Loucy (cell line): ENCODE results near the gene MPP4.
"Not testable (repeated sequence)": the region's sequence is repeated elsewhere in the genome, so short reads cannot be mapped to it uniquely, and the experiment has no call there.

Experiments used
- H2AFZ ChIP-seq: fragments of 200-600 bp; sonication (generic); 2 replicates; pipeline ENCODE4 v1.6.0; 2016; ENCODE audit warnings: antibody characterized with exemption, mild to moderate bottlenecking, low read length, moderate library complexity
- H3F3A ChIP-seq: fragments of 200-600 bp; 2 replicates; pipeline ENCODE4 v1.6.0; 2016; ENCODE audit warnings: antibody characterized with exemption, low read depth, mild to moderate bottlenecking
- H3K27me3 ChIP-seq: fragments of 200-600 bp; sonication (generic); 2 replicates; pipeline ENCODE4 v1.6.1; 2014; ENCODE audit warnings: low read length, mild to moderate bottlenecking; ENCODE audit not compliant: insufficient read depth, poor library complexity, severe bottlenecking
- H3K36me3 ChIP-seq: fragments of 200-600 bp; sonication (generic); 2 replicates; pipeline ENCODE4 v1.6.1; 2016; ENCODE audit warnings: low read length; ENCODE audit not compliant: insufficient read depth
- H3K4me1 ChIP-seq: fragments of 200-600 bp; sonication (generic); 2 replicates; pipeline ENCODE4 v1.5.1; 2014; ENCODE audit warnings: low read length, mild to moderate bottlenecking; ENCODE audit not compliant: insufficient read depth, poor library complexity, severe bottlenecking
- H3K4me2 ChIP-seq: fragments of 200-600 bp; sonication (generic); 2 replicates; pipeline ENCODE4 v1.6.0; 2014; ENCODE audit warnings: antibody characterized with exemption, low read length, low read depth, mild to moderate bottlenecking; ENCODE audit not compliant: poor library complexity, severe bottlenecking
- H3K4me3 ChIP-seq: fragments of 200-600 bp; sonication (generic); 2 replicates; pipeline ENCODE4 v1.5.1; 2014; ENCODE audit warnings: low read length, mild to moderate bottlenecking, mixed read lengths; ENCODE audit not compliant: poor library complexity, severe bottlenecking
- H3K79me2 ChIP-seq: fragments of 200-600 bp; sonication (generic); 2 replicates; pipeline ENCODE4 v1.6.1; 2014; ENCODE audit warnings: low read length; ENCODE audit not compliant: insufficient read depth
- H3K9ac ChIP-seq: fragments of 200-600 bp; sonication (generic); 2 replicates; pipeline ENCODE4 v1.6.0; 2014; ENCODE audit warnings: mild to moderate bottlenecking, low read depth, low read length, moderate library complexity; ENCODE audit not compliant: poor library complexity, severe bottlenecking
- H3K9me2 ChIP-seq: fragments of 200-600 bp; sonication (generic); replicated peaks from 2 replicates; pipeline ENCODE4 v1.6.1; 2016; ENCODE audit warnings: low read depth, low read length, mixed read lengths
- H3K9me3 ChIP-seq: fragments of 200-600 bp; sonication (generic); 2 replicates; pipeline ENCODE4 v1.6.1; 2014; ENCODE audit warnings: mild to moderate bottlenecking, antibody characterized with exemption, low read length, low read depth; ENCODE audit not compliant: insufficient read depth
- H4K20me1 ChIP-seq: fragments of 200-600 bp; sonication (generic); 2 replicates; pipeline ENCODE4 v1.6.0; 2014; ENCODE audit warnings: antibody characterized with exemption, low read length, mild to moderate bottlenecking; ENCODE audit not compliant: insufficient read depth, poor library complexity, severe bottlenecking
- EZH2phosphoT487 ChIP-seq: fragments of 200-600 bp; IDR thresholded peaks from 2 replicates; pipeline ENCODE4 v1.6.1; 2018; ENCODE audit warnings: antibody characterized with exemption, mild to moderate bottlenecking, moderate library complexity, borderline replicate concordance
- TF ChIP-seq, protein P1 (sequence below): fragments of 200-600 bp; sonication (generic); conservative IDR thresholded peaks from 2 replicates; pipeline ENCODE4 v1.5.1; 2014; ENCODE audit warnings: mild to moderate bottlenecking, antibody characterized with exemption, low read length

Gene MPP4

DNA sequence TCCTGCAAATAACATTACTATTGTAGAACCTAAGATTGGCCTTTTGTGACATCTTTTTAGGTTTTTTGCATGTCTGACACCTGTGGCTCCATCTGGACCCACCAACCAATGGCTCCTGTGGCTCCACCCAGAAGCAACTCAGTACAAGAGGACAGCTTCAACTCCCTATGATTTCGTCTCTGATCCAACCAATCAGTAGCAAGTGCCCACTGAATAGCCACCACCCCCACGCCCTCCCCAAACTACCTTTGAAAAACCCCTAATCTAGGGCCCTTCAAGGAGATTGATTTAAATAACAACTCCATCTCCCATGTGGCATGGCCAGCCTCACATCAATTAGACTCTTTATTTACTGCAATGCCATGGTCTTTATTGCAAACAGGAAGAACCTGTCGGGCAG, 23.6 kb downstream of the MPP4 start:
- Histone ChIP-seq H3K36me3 (no peaks in the 10 kb centered on the region), H4K20me1 (no peaks in the 10 kb centered on the region), H2AFZ (no peak overlapping the region), H3K9ac (no peak overlapping the region), H3K9me3 (no peaks in the 10 kb centered on the region), H3K4me1 (no peaks in the 10 kb centered on the region), H3K4me2 (no peak overlapping the region), H3F3A (no peaks in the 10 kb centered on the region), H3K27me3 (no peaks in the 10 kb centered on the region), H3K79me2 (no peaks in the 10 kb centered on the region), H3K9me2 (no peaks in the 10 kb centered on the region), H3K4me3 (no peak overlapping the region)
- TF ChIP-seq, protein P1, sequence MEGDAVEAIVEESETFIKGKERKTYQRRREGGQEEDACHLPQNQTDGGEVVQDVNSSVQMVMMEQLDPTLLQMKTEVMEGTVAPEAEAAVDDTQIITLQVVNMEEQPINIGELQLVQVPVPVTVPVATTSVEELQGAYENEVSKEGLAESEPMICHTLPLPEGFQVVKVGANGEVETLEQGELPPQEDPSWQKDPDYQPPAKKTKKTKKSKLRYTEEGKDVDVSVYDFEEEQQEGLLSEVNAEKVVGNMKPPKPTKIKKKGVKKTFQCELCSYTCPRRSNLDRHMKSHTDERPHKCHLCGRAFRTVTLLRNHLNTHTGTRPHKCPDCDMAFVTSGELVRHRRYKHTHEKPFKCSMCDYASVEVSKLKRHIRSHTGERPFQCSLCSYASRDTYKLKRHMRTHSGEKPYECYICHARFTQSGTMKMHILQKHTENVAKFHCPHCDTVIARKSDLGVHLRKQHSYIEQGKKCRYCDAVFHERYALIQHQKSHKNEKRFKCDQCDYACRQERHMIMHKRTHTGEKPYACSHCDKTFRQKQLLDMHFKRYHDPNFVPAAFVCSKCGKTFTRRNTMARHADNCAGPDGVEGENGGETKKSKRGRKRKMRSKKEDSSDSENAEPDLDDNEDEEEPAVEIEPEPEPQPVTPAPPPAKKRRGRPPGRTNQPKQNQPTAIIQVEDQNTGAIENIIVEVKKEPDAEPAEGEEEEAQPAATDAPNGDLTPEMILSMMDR: no peak
- no peak for TF ChIP-seq EZH2phosphoT487

DNA sequence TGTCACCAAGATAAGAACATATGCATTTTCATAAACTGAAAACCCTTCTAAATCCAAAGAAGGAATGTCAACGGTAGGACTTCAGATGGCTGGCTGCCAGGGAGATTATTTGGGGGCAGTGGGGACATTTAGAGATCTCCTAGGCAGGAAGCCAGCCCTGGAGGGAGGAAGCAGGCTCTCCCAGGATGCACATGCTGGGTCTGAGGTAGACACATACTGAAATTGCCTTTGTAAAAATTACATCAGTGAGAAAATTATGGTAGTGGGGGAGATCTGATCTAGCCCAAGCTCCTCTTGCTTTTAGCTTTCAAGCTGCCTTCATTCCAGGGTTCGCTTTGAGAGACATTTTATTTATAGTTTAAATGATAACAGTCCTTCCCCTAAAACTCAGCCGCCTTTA, 24.1 kb downstream of the MPP4 start:
- no peaks in the 10 kb centered on the region for H4K20me1 ChIP-seq
- no peaks in the 10 kb centered on the region for H3K27me3 ChIP-seq
- H3K9me3 ChIP-seq: no peaks in the 10 kb centered on the region
- H3K4me1 ChIP-seq: no peaks in the 10 kb centered on the region
- H3F3A ChIP-seq: no peaks in the 10 kb centered on the region
- no peaks in the 10 kb centered on the region for H3K9me2 ChIP-seq
- H3K4me3 ChIP-seq: no peak overlapping the region
- H3K9ac ChIP-seq: no peak overlapping the region
- TF ChIP-seq, protein P1: no peak
- TF ChIP-seq EZH2phosphoT487: no peak
- no peak overlapping the region; the same call in 1 of the 2 replicates for H2AFZ ChIP-seq
- H3K36me3 ChIP-seq: no peaks in the 10 kb centered on the region
- no peak overlapping the region for H3K4me2 ChIP-seq
- H3K79me2 ChIP-seq: no peaks in the 10 kb centered on the region

DNA sequence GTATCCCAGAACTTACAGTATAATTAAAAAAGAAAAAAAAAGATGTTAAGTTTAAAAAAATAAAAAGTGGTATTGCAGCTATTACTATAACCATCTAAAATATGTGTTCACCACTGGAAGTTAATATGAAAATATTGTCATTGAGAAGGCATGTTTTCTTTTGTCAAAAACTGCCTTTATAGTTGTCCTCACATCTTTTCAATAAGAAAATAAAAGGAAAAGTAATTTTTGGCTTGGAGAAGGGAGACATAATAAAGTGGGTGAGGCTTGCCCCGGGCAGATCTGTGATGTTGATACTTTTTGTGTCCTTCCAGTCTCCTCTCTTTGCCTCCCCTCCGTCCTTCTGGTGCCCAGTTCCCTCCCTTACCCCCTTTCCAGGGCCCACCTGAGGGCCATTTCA, 24.9 kb downstream of the MPP4 start:
- H3F3A ChIP-seq: no peaks in the 10 kb centered on the region

DNA sequence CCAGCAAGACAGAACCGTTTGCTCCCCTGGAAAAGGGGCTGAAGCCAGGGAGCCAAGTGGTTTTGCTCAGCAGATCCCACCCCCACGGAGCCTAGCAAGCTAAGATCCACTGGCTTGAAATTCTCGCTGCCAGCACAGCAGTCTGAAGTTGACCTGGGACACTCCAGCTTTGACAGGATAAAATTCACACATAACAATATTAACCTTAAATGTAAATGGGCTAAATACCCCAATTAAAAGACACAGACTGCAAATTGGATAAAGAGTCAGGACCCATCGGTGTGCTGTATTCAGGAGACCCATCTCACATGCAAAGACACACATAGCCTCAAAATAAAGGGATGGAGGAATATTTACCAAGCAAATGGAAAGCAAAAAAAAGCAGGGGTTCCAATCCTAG, 27.2 kb downstream of the MPP4 start:
- not testable (repeated sequence) for H3K9ac ChIP-seq, H3F3A ChIP-seq, H2AFZ ChIP-seq, H3K36me3 ChIP-seq, H3K4me1 ChIP-seq, H3K9me3 ChIP-seq, H3K4me2 ChIP-seq, H3K4me3 ChIP-seq, H3K79me2 ChIP-seq, H3K9me2 ChIP-seq, H4K20me1 ChIP-seq, H3K27me3 ChIP-seq

More for the DNA sequence above, 24.9 kb downstream of the MPP4 start:
- no peak overlapping the region; the same call in 1 of the 2 replicates for H2AFZ ChIP-seq
- no peaks in the 10 kb centered on the region for H3K9me3 ChIP-seq
- H3K79me2 ChIP-seq: no peaks in the 10 kb centered on the region
- no peaks in the 10 kb centered on the region for H3K27me3 ChIP-seq
- H3K9me2 ChIP-seq: no peaks in the 10 kb centered on the region
- H3K4me3 ChIP-seq: no peak overlapping the region
- H3K4me2 ChIP-seq: no peak overlapping the region
- H4K20me1 ChIP-seq: no peaks in the 10 kb centered on the region
- no peak for TF ChIP-seq EZH2phosphoT487
- TF ChIP-seq, protein P1: no peak
- no peaks in the 10 kb centered on the region for H3K4me1 ChIP-seq
- H3K9ac ChIP-seq: no peak overlapping the region
- H3K36me3 ChIP-seq: no peaks in the 10 kb centered on the region
